HEK293 (cell line): ENCODE data around the gene KCNJ9.

ENCODE experiments used
- CTCF ChIA-PET: fragments of 350-600 bp; formaldehyde crosslinking; extraction: SDS; loops from one replicate; lab custom pipeline; 2021; ENCODE audit warnings: antibody characterized with exemption; lab: Yijun Ruan, JAX
- POLR2A ChIA-PET: fragments of 300-600 bp; formaldehyde crosslinking; extraction: SDS; loops from one replicate; lab custom pipeline; 2020; ENCODE audit warnings: antibody characterized with exemption, inconsistent platforms; lab: Yijun Ruan, JAX
- H3K27ac ChIP-seq: fragments of 200-500 bp; sonication (Bioruptor generic); 2 replicates; pipeline ENCODE4 v1.5.1; 2014; ENCODE audit warnings: low read depth, low read length, control low read depth, inconsistent platforms; ENCODE audit errors: extremely low read depth
- H3K36me3 ChIP-seq, 2 experiments: fragments of 200-500 bp in 1 of 2; sonication (Bioruptor generic) in 1 of 2; 1 replicate in 1 of 2; 2 replicates in 1 of 2; pipeline ENCODE4 v1.5.1; 2014 to 2017; ENCODE audit warnings: inconsistent platforms in 2 of 2, low read length in 2 of 2; ENCODE audit not compliant: control insufficient read depth in 2 of 2, insufficient read depth in 1 of 2
- H3K4me1 ChIP-seq: fragments of 200-500 bp; sonication (Bioruptor generic); 2 replicates; pipeline ENCODE4 v1.5.1; 2014; ENCODE audit warnings: mild to moderate bottlenecking, low read length, inconsistent platforms; ENCODE audit not compliant: control insufficient read depth, insufficient read depth
- H3K4me3 ChIP-seq: 2 replicates; pipeline ENCODE4 v1.5.1; 2011; ENCODE audit warnings: low read depth, mild to moderate bottlenecking, control low read depth, low read length, moderate library complexity
- H3K9me3 ChIP-seq: fragments of 200-500 bp; sonication (Bioruptor generic); 2 replicates; pipeline ENCODE4 v1.5.1; 2014; ENCODE audit warnings: low read depth, low read length, inconsistent platforms; ENCODE audit not compliant: control insufficient read depth, insufficient read depth
- GLI4 ChIP-seq: fragments of 450-650 bp; formaldehyde crosslinking; IDR thresholded peaks from 2 replicates; pipeline ENCODE4 v1.5.1; 2016; ENCODE audit warnings: missing biosample characterization, missing genetic modification characterization
- GLIS1 ChIP-seq: fragments of 450-650 bp; formaldehyde crosslinking; IDR thresholded peaks from 2 replicates; pipeline ENCODE4 v1.5.1; 2016; ENCODE audit warnings: missing biosample characterization, missing genetic modification characterization
- PRDM10 ChIP-seq: fragments of 450-650 bp; formaldehyde crosslinking; IDR thresholded peaks from 2 replicates; pipeline ENCODE4 v1.5.1; 2016; ENCODE audit warnings: missing biosample characterization, missing genetic modification characterization
- PRDM4 ChIP-seq: fragments of 450-650 bp; formaldehyde crosslinking; IDR thresholded peaks from 2 replicates; pipeline ENCODE4 v1.5.1; 2017; ENCODE audit warnings: missing biosample characterization, missing genetic modification characterization
- ZBTB6 ChIP-seq: fragments of 450-650 bp; formaldehyde crosslinking; IDR thresholded peaks from 2 replicates; pipeline ENCODE4 v1.5.1; 2017; ENCODE audit warnings: missing biosample characterization, missing genetic modification characterization
- ZIC2 ChIP-seq: fragments of 450-650 bp; formaldehyde crosslinking; IDR thresholded peaks from 2 replicates; pipeline ENCODE4 v1.5.1; 2016; ENCODE audit warnings: missing biosample characterization, missing genetic modification characterization
- ZNF146 ChIP-seq: fragments of 450-650 bp; formaldehyde crosslinking; IDR thresholded peaks from 2 replicates; pipeline ENCODE4 v1.5.1; 2016; ENCODE audit warnings: missing biosample characterization, missing genetic modification characterization
- ZNF2 ChIP-seq: fragments of 450-650 bp; formaldehyde crosslinking; IDR thresholded peaks from 2 replicates; pipeline ENCODE4 v1.5.1; 2016; ENCODE audit warnings: missing biosample characterization, missing genetic modification characterization
- ZNF214 ChIP-seq: fragments of 450-650 bp; formaldehyde crosslinking; IDR thresholded peaks from 2 replicates; pipeline ENCODE4 v1.5.1; 2017; ENCODE audit warnings: missing biosample characterization, mild to moderate bottlenecking, missing genetic modification characterization, borderline replicate concordance
- ZNF423 ChIP-seq: fragments of 450-650 bp; formaldehyde crosslinking; IDR thresholded peaks from 2 replicates; pipeline ENCODE4 v1.5.1; 2016; ENCODE audit warnings: missing biosample characterization, missing genetic modification characterization
- ZNF513 ChIP-seq: fragments of 450-650 bp; IDR thresholded peaks from 2 replicates; pipeline ENCODE4 v1.5.1; 2018; ENCODE audit warnings: missing biosample characterization, missing genetic modification characterization
- ZNF596 ChIP-seq: fragments of 450-650 bp; IDR thresholded peaks from 2 replicates; pipeline ENCODE4 v1.5.0; 2018; ENCODE audit warnings: missing biosample characterization, mild to moderate bottlenecking, missing genetic modification characterization, moderate library complexity
- ZNF776 ChIP-seq: fragments of 450-650 bp; formaldehyde crosslinking; IDR thresholded peaks from 2 replicates; pipeline ENCODE4 v1.5.0; 2017; ENCODE audit warnings: missing biosample characterization, missing genetic modification characterization, borderline replicate concordance
- ZNF785 ChIP-seq: fragments of 450-650 bp; formaldehyde crosslinking; IDR thresholded peaks from 2 replicates; pipeline ENCODE4 v1.5.1; 2016; ENCODE audit warnings: missing biosample characterization, missing genetic modification characterization
- ZNF837 ChIP-seq: fragments of 450-650 bp; formaldehyde crosslinking; IDR thresholded peaks from 2 replicates; pipeline ENCODE4 v1.5.1; 2016; ENCODE audit warnings: missing biosample characterization, missing genetic modification characterization

The KCNJ9 gene

GRCh38 chr1:160121388-160121787 lies 40.0 kb downstream of the KCNJ9 start:
- Histone ChIP-seq H3K9me3 (no peaks in the 10 kb centered on the region), H3K36me3 (no peaks in the 10 kb centered on the region), H3K27ac (no peak overlapping the region), H3K4me1 (no peaks in the 10 kb centered on the region), H3K4me3 (no peak overlapping the region)
- TF ChIP-seq PRDM4 (tag by site-specific recombination) (no peak), GLIS1 (tag by site-specific recombination) (no peak), GLI4 (no peak), ZNF423 (tag by site-specific recombination) (no peak), ZNF214 (tag by site-specific recombination) (no peak), ZBTB6 (tag by site-specific recombination) (no peak), ZNF776 (tag by site-specific recombination) (no peak), ZNF2 (tag by site-specific recombination) (no peak), ZNF513 (no peak), ZNF146 (tag by site-specific recombination) (no peak), ZNF596 (tag by site-specific recombination) (no peak), ZNF785 (tag by site-specific recombination) (no peak), ZNF837 (no peak)
- CTCF ChIA-PET, result interaction anchor here (0.6 to 0.8 kb wide), 2 partner anchors 20 to 60 kb away, joined by 3 to 5 read pairs; no protein-coding TSS in a partner anchor
- POLR2A ChIA-PET, result no interaction called here

GRCh38 chr1:160122978-160123495 lies 41.7 kb downstream of the KCNJ9 start:
- H3K4me3 ChIP-seq, result no peak overlapping the region
- H3K27ac ChIP-seq, result no peak overlapping the region
- H3K36me3 ChIP-seq, result no peaks in the 10 kb centered on the region
- CTCF ChIA-PET, result interaction anchor here (0.6 to 2.3 kb wide), 2 partner anchors 22 to 44 kb away, joined by 3 to 11 read pairs; no protein-coding TSS in a partner anchor
- no peak for TF ChIP-seq ZIC2 (tag by site-specific recombination)
- TF ChIP-seq PRDM10 (tag by site-specific recombination), result peak; percentile 34; the same call in 1 of the 2 replicates
- no peaks in the 10 kb centered on the region for H3K4me1 ChIP-seq
- no peaks in the 10 kb centered on the region for H3K9me3 ChIP-seq
- POLR2A ChIA-PET, result interaction anchor here (1.1 kb wide), 1 partner anchor 23 kb away, joined by 3 read pairs; no protein-coding TSS in a partner anchor
